Measurements from ENCODE around the gene FAM180B.

DNA sequence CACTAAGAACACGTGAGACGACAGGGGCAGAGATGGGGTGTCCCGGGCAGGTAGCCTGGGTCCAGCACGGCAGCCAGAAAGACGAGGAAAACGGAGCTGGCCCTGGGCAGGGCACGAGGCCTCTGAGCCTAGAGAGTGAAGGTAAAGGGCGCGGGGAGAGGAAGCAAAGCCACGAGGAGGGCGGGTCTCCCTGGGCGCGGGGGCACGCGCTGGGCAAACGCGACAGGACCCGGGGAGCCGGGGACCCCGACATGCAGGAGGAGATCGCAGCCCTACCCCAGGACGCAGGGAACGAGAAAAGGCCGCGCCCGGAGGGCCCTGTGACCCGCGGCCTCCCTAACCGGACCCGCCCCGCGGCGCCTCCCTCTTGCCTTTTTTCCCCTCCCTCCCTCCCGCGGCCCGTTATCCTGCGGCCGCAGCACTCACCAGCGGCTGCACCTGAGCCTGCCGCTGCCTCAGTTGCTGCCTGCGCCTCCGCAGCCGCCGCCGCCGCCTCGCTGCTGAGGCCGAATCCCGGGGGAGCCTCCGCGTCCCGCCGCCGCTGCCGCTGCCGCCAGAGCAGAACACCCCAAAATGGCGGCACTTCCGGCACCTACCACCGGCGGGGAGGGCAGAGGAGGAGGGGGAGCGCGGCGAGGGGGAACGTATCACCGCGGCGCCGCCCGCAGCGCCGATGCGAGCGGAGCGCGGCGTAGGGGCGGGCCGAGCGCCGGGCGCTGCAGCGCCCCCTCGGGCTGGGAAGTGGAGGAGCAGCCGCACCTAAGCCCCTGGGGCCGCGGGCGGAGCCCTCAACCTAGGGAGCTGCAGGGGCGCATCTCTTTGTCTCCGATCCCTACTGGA, 33.7 kb upstream of the FAM180B start, which contains the start of gene CELF1:
- TF ChIP-seq FOXM1 (IDR thresholded peaks at IDR 0.05; ENCODE audit: borderline replicate concordance): no peak
- TF ChIP-seq SP1 (IDR thresholded peaks at IDR 0.05): no peak
- no peak for TF ChIP-seq FOXK2 (IDR thresholded peaks at IDR 0.05)
- TF ChIP-seq NFRKB (IDR thresholded peaks at IDR 0.05): no peak
- no peak for TF ChIP-seq SUZ12 (IDR thresholded peaks at IDR 0.05)

All from HEK293T (cell line).